ENCODE data around the gene FAM81B. TPM values are rescaled to one million over a fixed set of nuclear protein-coding genes. Genes with fewer than 3 reads are reported as not detected.

The FAM81B gene
- total and polyA plus RNA-seq, 8 donors = 0.48 TPM; not detected in 7

DNA sequence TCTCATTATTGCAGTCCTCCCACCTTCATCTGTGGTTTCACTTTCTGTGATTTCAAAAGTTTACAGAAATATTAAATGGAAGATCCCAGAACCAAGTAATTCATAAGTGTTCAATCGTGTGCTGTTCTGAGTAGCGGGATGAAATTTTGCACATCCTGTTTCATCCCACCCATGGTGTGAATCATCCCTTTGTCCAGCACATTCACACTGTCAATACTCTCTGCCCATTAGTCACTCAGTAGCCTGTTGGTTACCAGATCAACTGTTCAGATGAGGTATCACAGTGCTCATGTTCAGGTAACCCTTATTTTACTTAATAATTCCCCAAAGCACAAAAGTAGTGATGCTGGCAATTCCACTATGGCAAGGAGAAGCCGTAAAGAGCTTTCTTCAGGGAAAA is 26.8 kb downstream of the FAM81B start:
- intact Hi-C loops (cut with DNase I; ENCODE audit: low total_unique reads) = no loop called here
- Histone ChIP-seq H3K4me1 (no peaks in the 10 kb centered on the region), H3K27ac (no peak overlapping the region), H3K27me3 (no peaks in the 10 kb centered on the region), H3K36me3 (no peaks in the 10 kb centered on the region), H3K9me3 (no peaks in the 10 kb centered on the region), H3K4me3 (no peak overlapping the region)
- no peak for DNase-seq
- WGBS, 5 donors = 83 to 92% (median 84%) methylated on average over 3 of the region's 3 CpGs
- TF ChIP-seq POLR2A (IDR thresholded peaks at IDR 0.05) (no peak), POLR2AphosphoS5 (IDR thresholded peaks at IDR 0.05) (no peak), EP300 (IDR thresholded peaks at IDR 0.05) (no peak)
- TF ChIP-seq, protein P1, sequence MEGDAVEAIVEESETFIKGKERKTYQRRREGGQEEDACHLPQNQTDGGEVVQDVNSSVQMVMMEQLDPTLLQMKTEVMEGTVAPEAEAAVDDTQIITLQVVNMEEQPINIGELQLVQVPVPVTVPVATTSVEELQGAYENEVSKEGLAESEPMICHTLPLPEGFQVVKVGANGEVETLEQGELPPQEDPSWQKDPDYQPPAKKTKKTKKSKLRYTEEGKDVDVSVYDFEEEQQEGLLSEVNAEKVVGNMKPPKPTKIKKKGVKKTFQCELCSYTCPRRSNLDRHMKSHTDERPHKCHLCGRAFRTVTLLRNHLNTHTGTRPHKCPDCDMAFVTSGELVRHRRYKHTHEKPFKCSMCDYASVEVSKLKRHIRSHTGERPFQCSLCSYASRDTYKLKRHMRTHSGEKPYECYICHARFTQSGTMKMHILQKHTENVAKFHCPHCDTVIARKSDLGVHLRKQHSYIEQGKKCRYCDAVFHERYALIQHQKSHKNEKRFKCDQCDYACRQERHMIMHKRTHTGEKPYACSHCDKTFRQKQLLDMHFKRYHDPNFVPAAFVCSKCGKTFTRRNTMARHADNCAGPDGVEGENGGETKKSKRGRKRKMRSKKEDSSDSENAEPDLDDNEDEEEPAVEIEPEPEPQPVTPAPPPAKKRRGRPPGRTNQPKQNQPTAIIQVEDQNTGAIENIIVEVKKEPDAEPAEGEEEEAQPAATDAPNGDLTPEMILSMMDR (IDR thresholded peaks at IDR 0.05) = no peak

- H3K36me3 ChIP-seq = no peaks in the 10 kb centered on the region
- 74 to 88% (median 83%) methylated on average over 3 of the region's 3 CpGs for WGBS, 5 donors
- intact Hi-C loops (cut with DNase I; ENCODE audit: low total_unique reads) = no loop called here
- TF ChIP-seq POLR2AphosphoS5 (IDR thresholded peaks at IDR 0.05) (no peak), POLR2A (IDR thresholded peaks at IDR 0.05) (no peak), EP300 (IDR thresholded peaks at IDR 0.05) (no peak)
- TF ChIP-seq, protein P1 (IDR thresholded peaks at IDR 0.05) = no peak
- DNase-seq = no peak
- no peak overlapping the region for H3K27ac ChIP-seq
- no peaks in the 10 kb centered on the region for H3K4me1 ChIP-seq
- H3K27me3 ChIP-seq = no peaks in the 10 kb centered on the region
- H3K9me3 ChIP-seq = no peaks in the 10 kb centered on the region
- no peak overlapping the region for H3K4me3 ChIP-seq
These were observed 31.7 kb downstream of the FAM81B start for GRCh38 chr5:95422838-95423237.

DNA sequence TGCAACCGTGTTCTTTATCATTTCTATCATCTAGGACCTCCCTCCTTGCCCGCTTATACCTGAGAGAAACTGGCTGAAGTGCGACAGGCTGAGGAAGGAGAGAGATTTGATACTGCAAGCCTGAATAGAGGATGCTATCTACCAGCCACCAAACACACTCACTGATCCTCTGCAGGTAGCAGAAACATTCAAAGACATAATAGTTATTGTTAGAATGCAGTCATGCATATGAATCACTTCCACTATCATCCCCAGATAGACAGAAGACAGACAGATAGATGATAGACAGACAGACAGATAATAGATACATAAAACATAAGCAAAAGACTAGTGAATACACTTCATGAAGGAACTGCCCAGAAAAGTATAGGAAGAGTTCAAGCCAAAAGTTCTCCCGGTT is 32.9 kb downstream of the FAM81B start:
- WGBS, 5 donors = 84 to 88% (median 87%) methylated on average over 4 of the region's 4 CpGs
- no peaks in the 10 kb centered on the region for H3K9me3 ChIP-seq
- intact Hi-C loops (cut with DNase I; ENCODE audit: low total_unique reads) = no loop called here

DNA sequence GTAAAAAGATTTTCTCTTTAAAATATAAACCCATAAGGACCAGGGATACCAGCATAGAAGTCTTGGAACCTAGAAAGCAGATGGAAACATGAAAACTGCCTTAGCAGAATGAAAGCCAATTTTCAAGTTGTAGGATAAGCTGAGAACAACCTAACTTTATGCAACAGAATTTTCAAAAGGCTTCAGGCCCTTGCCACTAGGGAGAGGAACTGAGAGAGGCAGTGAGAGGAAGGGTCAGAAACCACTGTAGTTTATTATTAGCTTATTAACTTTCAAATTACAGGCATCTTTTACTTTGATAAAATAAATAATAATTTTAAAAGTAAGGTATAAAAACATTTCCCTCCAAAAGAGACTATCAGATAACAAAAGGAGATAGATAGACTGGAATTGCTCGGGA is 33.4 kb downstream of the FAM81B start:
- intact Hi-C loops (cut with DNase I; ENCODE audit: low total_unique reads) = no loop called here
- Histone ChIP-seq H3K27ac (no peak overlapping the region), H3K4me3 (no peak overlapping the region), H3K9me3 (no peaks in the 10 kb centered on the region), H3K4me1 (no peaks in the 10 kb centered on the region), H3K36me3 (no peaks in the 10 kb centered on the region), H3K27me3 (no peaks in the 10 kb centered on the region)
- WGBS, 5 donors = 75 to 95% (median 85%) methylated on average over 1 of the region's 1 CpG
- no peak for DNase-seq
- TF ChIP-seq, protein P1 (IDR thresholded peaks at IDR 0.05) = no peak
- TF ChIP-seq EP300 (IDR thresholded peaks at IDR 0.05) = no peak

More for the DNA sequence above, 32.9 kb downstream of the FAM81B start:
- H3K4me1 ChIP-seq = no peaks in the 10 kb centered on the region
- no peak for DNase-seq
- H3K27me3 ChIP-seq = no peaks in the 10 kb centered on the region
- H3K4me3 ChIP-seq = no peak overlapping the region
- H3K36me3 ChIP-seq = no peaks in the 10 kb centered on the region
- no peak for TF ChIP-seq EP300 (IDR thresholded peaks at IDR 0.05)
- TF ChIP-seq, protein P1 (IDR thresholded peaks at IDR 0.05) = no peak
- TF ChIP-seq POLR2A (IDR thresholded peaks at IDR 0.05) = no peak
- TF ChIP-seq POLR2AphosphoS5 (IDR thresholded peaks at IDR 0.05) = no peak
- H3K27ac ChIP-seq = no peak overlapping the region
